ENCODE results near the gene PLPP2.
"Not testable (repeated sequence)": the region's sequence is repeated elsewhere in the genome, so short reads cannot be mapped to it uniquely, and the experiment has no call there.

The PLPP2 gene

GRCh38 chr19:271856-272255 is 19.3 kb downstream of the PLPP2 start:
- no peak for DNase-seq (ENCODE audit: low read depth in 2 of 2)

- not testable (repeated sequence) for DNase-seq (ENCODE audit: low read depth in 2 of 2)
Measured at GRCh38 chr19:270766-271318, 20.4 kb downstream of the PLPP2 start.

GRCh38 chr19:269241-269640 is 22.0 kb downstream of the PLPP2 start:
- no peak for DNase-seq (ENCODE audit: low read depth in 2 of 2)

- no peak for DNase-seq (ENCODE audit: low read depth in 2 of 2)
Measured at GRCh38 chr19:262125-262524, 29.1 kb downstream of the PLPP2 start.

- DNase-seq (ENCODE audit: low read depth in 2 of 2), result not testable (repeated sequence)
Measured at GRCh38 chr19:256804-257203, 34.4 kb downstream of the PLPP2 start.

GRCh38 chr19:252421-253186 is 38.6 kb downstream of the PLPP2 start:
- DNase-seq (ENCODE audit: low read depth in 2 of 2), result not testable (repeated sequence)

GRCh38 chr19:246551-246950 is 44.7 kb downstream of the PLPP2 start:
- no peak for DNase-seq (ENCODE audit: low read depth in 2 of 2)

GRCh38 chr19:245900-246299 is 45.3 kb downstream of the PLPP2 start:
- DNase-seq (ENCODE audit: low read depth in 2 of 2), result not testable (repeated sequence)

GRCh38 chr19:245457-245856 is 45.7 kb downstream of the PLPP2 start:
- no peak for DNase-seq (ENCODE audit: low read depth in 2 of 2)
